CD4-positive, alpha-beta T cell (primary cell): Measurements from ENCODE around the gene ATP8A2. TPM values are rescaled to one million over a fixed set of nuclear protein-coding genes. Genes with fewer than 3 reads are reported as not detected.
"Not testable (repeated sequence)": the region's sequence is repeated elsewhere in the genome, so short reads cannot be mapped to it uniquely, and the experiment has no call there.

ENCODE experiments used
- ATAC-seq: fragments of 200-7000 bp; cut with Tn5 transposase; one replicate; pipeline ENCODE4 v1.10.0; 2022; ENCODE audit warnings: mild to moderate bottlenecking; ENCODE audit not compliant: poor library complexity
- CTCF ChIA-PET: fragments of 350-600 bp; sonication (Branson Sonifier 250); formaldehyde crosslinking; loops from one replicate; lab custom pipeline; 2021; ENCODE audit warnings: antibody characterized with exemption, inconsistent platforms; lab: Charles Lee
- POLR2A ChIA-PET: fragments of 350-600 bp; sonication (Branson Sonifier 250); formaldehyde crosslinking; loops from one replicate; lab custom pipeline; 2021; ENCODE audit warnings: antibody characterized with exemption, inconsistent platforms; lab: Charles Lee
- DNase-seq, 14 experiments: peaks; one replicate each; pipeline ENCODE4 v3.0.0-alpha.2; 2013 to 2020; ENCODE audit warnings: mixed read lengths in 2 of 14
- H3K27ac ChIP-seq, 2 donors: one replicate each; pipeline versions ENCODE4 v1.5.1 to v1.7.0; 2013; ENCODE audit warnings: low read length in 2 of 2, low read depth in 1 of 2, mild to moderate bottlenecking in 1 of 2
- H3K27me3 ChIP-seq, 2 experiments: 1 replicate in 1 of 2; 2 replicates in 1 of 2; pipeline versions ENCODE4 v1.6.1 to v1.7.0; 2013; ENCODE audit warnings: low read length in 2 of 2, control low read depth in 1 of 2, mild to moderate bottlenecking in 1 of 2, moderate library complexity in 1 of 2; ENCODE audit not compliant: insufficient read depth in 2 of 2, control insufficient read depth in 1 of 2
- H3K36me3 ChIP-seq: one replicate; pipeline ENCODE4 v1.6.1; 2013; ENCODE audit warnings: low read length, control low read depth; ENCODE audit not compliant: insufficient read depth
- H3K4me1 ChIP-seq: one replicate; pipeline ENCODE4 v1.6.1; 2013; ENCODE audit warnings: low read length, control low read depth; ENCODE audit not compliant: insufficient read depth
- H3K4me3 ChIP-seq: one replicate; pipeline ENCODE4 v1.5.1; 2013; ENCODE audit warnings: mild to moderate bottlenecking, low read length, moderate library complexity
- H3K9me3 ChIP-seq, 2 experiments: 1 replicate in 1 of 2; 2 replicates in 1 of 2; pipeline versions ENCODE4 v1.6.1 to v1.7.0; 2013; ENCODE audit warnings: low read length in 2 of 2, mild to moderate bottlenecking in 2 of 2, control low read depth in 1 of 2, moderate library complexity in 1 of 2; ENCODE audit not compliant: control insufficient read depth in 1 of 2, insufficient read depth in 1 of 2
- H3K27ac Mint-ChIP-seq: one replicate; pipeline ENCODE4 v1.8.0; 2020; ENCODE audit warnings: mixed read lengths
- H3K27me3 Mint-ChIP-seq: one replicate; pipeline ENCODE4 v1.8.0; 2021; ENCODE audit warnings: mixed read lengths
- H3K36me3 Mint-ChIP-seq: one replicate; pipeline ENCODE4 v1.8.0; 2021; ENCODE audit warnings: low read depth, mixed read lengths
- H3K4me1 Mint-ChIP-seq: one replicate; pipeline ENCODE4 v1.8.0; 2021; ENCODE audit warnings: low read depth, mixed read lengths
- H3K4me3 Mint-ChIP-seq: one replicate; pipeline ENCODE4 v1.8.0; 2020; ENCODE audit warnings: mild to moderate bottlenecking, mixed read lengths
- H3K9me3 Mint-ChIP-seq: one replicate; pipeline ENCODE4 v1.8.0; 2020; ENCODE audit warnings: mixed read lengths
- intact Hi-C, 2 experiments: fragments of 100-400 bp; cut with DNase I in 1 of 2; cut with micrococcal nuclease in 1 of 2; formaldehyde crosslinking; loops; one replicate each; pipeline versions ENCODE4 v1.15.1 to v1.9.0; 2023 to 2025; cut with DNase I, micrococcal nuclease
- total RNA-seq, 174 experiments: library from RNA in 2 of 174; stranded (reverse) in 2 of 174; gene quantifications; one replicate each; pipeline ENCODE4 v1.2.3 and lab custom pipeline; 2021 to 2026
- TF ChIP-seq, protein P1 (sequence below): fragments of 200-600 bp; IDR thresholded peaks from one replicate; pipeline ENCODE4 v1.8.0; 2022; ENCODE audit warnings: antibody characterized with exemption, mild to moderate bottlenecking

Gene ATP8A2
- total RNA-seq, 2 experiments from 2014 or later: 0.22 to 0.36 TPM

DNA sequence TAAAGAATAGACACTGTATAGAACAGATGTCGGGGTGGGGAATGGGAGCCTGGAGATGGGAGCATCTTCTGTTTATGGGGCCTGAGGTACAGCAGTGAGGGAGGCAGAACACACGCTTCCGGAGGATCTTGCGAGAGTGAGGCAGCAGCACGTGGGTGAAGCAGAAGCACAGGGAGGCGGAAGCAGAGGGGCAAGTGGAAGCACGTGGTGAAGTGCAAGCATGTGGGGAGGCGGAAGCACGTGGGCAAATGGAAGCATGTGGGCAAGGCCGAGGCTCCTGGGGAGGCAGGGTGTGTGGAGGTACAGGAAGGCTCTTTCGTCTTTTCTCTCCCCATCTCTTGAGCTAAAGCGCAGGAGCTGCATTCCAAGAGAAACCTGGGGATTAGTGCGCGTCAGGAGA, 198.4 kb downstream of the ATP8A2 start:
- peaks cover 66% of the 10 kb centered on the region for H3K27me3 Mint-ChIP-seq
- ATAC-seq: no peak
- H3K27ac Mint-ChIP-seq: no peak overlapping the region
- Histone ChIP-seq H3K4me1 (no peaks in the 10 kb centered on the region), H3K4me3 (no peak overlapping the region), H3K36me3 (no peaks in the 10 kb centered on the region), H3K9me3 (no peaks in the 10 kb centered on the region), H3K27ac (no peak overlapping the region), H3K27me3 (peaks cover 0 to 7% of the 10 kb centered on the region in 2 experiments)
- no peak for DNase-seq
- intact Hi-C loops: loop anchor here (5.0 to 10.0 kb wide), 4 partner anchors 255 to 1365 kb away; no protein-coding TSS in a partner anchor
- TF ChIP-seq, protein P1, sequence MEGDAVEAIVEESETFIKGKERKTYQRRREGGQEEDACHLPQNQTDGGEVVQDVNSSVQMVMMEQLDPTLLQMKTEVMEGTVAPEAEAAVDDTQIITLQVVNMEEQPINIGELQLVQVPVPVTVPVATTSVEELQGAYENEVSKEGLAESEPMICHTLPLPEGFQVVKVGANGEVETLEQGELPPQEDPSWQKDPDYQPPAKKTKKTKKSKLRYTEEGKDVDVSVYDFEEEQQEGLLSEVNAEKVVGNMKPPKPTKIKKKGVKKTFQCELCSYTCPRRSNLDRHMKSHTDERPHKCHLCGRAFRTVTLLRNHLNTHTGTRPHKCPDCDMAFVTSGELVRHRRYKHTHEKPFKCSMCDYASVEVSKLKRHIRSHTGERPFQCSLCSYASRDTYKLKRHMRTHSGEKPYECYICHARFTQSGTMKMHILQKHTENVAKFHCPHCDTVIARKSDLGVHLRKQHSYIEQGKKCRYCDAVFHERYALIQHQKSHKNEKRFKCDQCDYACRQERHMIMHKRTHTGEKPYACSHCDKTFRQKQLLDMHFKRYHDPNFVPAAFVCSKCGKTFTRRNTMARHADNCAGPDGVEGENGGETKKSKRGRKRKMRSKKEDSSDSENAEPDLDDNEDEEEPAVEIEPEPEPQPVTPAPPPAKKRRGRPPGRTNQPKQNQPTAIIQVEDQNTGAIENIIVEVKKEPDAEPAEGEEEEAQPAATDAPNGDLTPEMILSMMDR: no peak
- no peaks in the 10 kb centered on the region for H3K9me3 Mint-ChIP-seq
- no peak overlapping the region for H3K4me3 Mint-ChIP-seq
- no peaks in the 10 kb centered on the region for H3K4me1 Mint-ChIP-seq
- POLR2A ChIA-PET: no interaction called here
- CTCF ChIA-PET: no interaction called here
- H3K36me3 Mint-ChIP-seq: no peaks in the 10 kb centered on the region

DNA sequence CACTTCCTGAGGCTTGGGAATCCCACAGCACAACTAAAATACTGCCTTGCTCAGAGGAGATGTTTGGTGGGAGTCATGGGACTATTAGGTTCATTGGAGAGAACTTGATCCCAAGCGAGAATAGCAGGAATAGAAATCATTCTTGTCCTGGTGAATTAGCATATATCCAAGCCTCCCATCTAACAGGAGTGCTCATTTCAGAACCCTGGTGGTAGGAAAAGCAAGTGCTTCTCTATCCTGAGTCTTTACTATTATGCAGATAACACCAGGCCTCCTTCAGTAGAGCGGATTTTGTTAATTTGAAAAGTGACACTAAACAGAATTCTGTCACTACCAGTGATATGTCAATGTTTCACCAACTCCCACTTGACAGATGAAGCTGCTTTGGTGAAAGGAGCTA, 199.5 kb downstream of the ATP8A2 start:
- Histone ChIP-seq H3K27me3 (peaks cover 0 to 7% of the 10 kb centered on the region in 2 experiments), H3K27ac (no peak overlapping the region), H3K36me3 (no peaks in the 10 kb centered on the region), H3K4me3 (no peak overlapping the region), H3K4me1 (no peaks in the 10 kb centered on the region), H3K9me3 (no peaks in the 10 kb centered on the region)
- no peaks in the 10 kb centered on the region for H3K4me1 Mint-ChIP-seq
- CTCF ChIA-PET: no interaction called here
- H3K27ac Mint-ChIP-seq: no peak overlapping the region
- no peak overlapping the region for H3K4me3 Mint-ChIP-seq
- TF ChIP-seq, protein P1: no peak
- ATAC-seq: no peak
- intact Hi-C loops: loop anchor here (5.0 to 10.0 kb wide), 4 partner anchors 254 to 1364 kb away; no protein-coding TSS in a partner anchor
- no peaks in the 10 kb centered on the region for H3K36me3 Mint-ChIP-seq
- no peaks in the 10 kb centered on the region for H3K9me3 Mint-ChIP-seq
- no peak for DNase-seq
- POLR2A ChIA-PET: no interaction called here
- H3K27me3 Mint-ChIP-seq: peaks cover 68% of the 10 kb centered on the region

GRCh38 chr13:25572171-25572570, 200.4 kb downstream of the ATP8A2 start:
- H3K4me1 Mint-ChIP-seq, H3K4me1 ChIP-seq, DNase-seq, H3K27ac Mint-ChIP-seq, H3K36me3 Mint-ChIP-seq, H3K4me3 ChIP-seq, CTCF ChIA-PET, H3K9me3 Mint-ChIP-seq, H3K27me3 ChIP-seq, H3K36me3 ChIP-seq, ATAC-seq, H3K4me3 Mint-ChIP-seq, H3K27ac ChIP-seq, H3K9me3 ChIP-seq, POLR2A ChIA-PET: not testable (repeated sequence)
- peaks cover 68% of the 10 kb centered on the region for H3K27me3 Mint-ChIP-seq
- intact Hi-C loops: loop anchor here (5.0 to 10.0 kb wide), 4 partner anchors 253 to 1363 kb away; no protein-coding TSS in a partner anchor
